Astrocyte (in vitro differentiated cells and primary cell): ENCODE results near the gene SPOCK2. TPM values are rescaled to one million over a fixed set of nuclear protein-coding genes. Genes with fewer than 3 reads are reported as not detected.

Experiments
- DNase-seq: peaks from one replicate; pipeline ENCODE4 v3.0.0-alpha.2; 2010; ENCODE audit warnings: low read depth
- FAIRE-seq: peaks from 2 replicates; lab custom pipeline; 2011; peaks lifted over from hg19 to GRCh38; lab: Jason Lieb, UNC
- H2AFZ ChIP-seq: 2 replicates; pipeline ENCODE4 v1.6.0; 2012; ENCODE audit warnings: low read depth, low read length, inconsistent platforms
- H3K27ac ChIP-seq: 2 replicates; pipeline ENCODE4 v1.5.1; 2011; ENCODE audit warnings: low read depth, low read length, inconsistent platforms
- H3K27me3 ChIP-seq: 2 replicates; pipeline ENCODE4 v1.6.0; 2011; ENCODE audit warnings: low read length, inconsistent platforms; ENCODE audit not compliant: insufficient read depth
- H3K36me3 ChIP-seq: 2 replicates; pipeline ENCODE4 v1.5.1; 2011; ENCODE audit warnings: low read length, inconsistent platforms; ENCODE audit not compliant: insufficient read depth
- H3K4me1 ChIP-seq: 2 replicates; pipeline ENCODE4 v1.5.1; 2011; ENCODE audit warnings: low read length, inconsistent platforms; ENCODE audit not compliant: insufficient read depth
- H3K4me2 ChIP-seq: 2 replicates; pipeline ENCODE4 v1.6.0; 2012; ENCODE audit warnings: low read length, inconsistent platforms
- H3K4me3 ChIP-seq: 2 replicates; pipeline ENCODE4 v1.5.1; 2011; ENCODE audit warnings: low read depth, mild to moderate bottlenecking, low read length, inconsistent platforms; ENCODE audit not compliant: insufficient read depth
- H3K79me2 ChIP-seq: 2 replicates; pipeline ENCODE4 v1.6.0; 2012; ENCODE audit warnings: mild to moderate bottlenecking, low read length, inconsistent platforms; ENCODE audit not compliant: insufficient read depth
- H3K9ac ChIP-seq: 2 replicates; pipeline ENCODE4 v1.6.0; 2012; ENCODE audit warnings: mild to moderate bottlenecking, low read length, inconsistent platforms
- H3K9me3 ChIP-seq: 2 replicates; pipeline ENCODE4 v1.5.1; 2012; ENCODE audit warnings: low read depth, mild to moderate bottlenecking, low read length, inconsistent platforms; ENCODE audit not compliant: insufficient read depth
- H4K20me1 ChIP-seq: 2 replicates; pipeline ENCODE4 v1.6.0; 2012; ENCODE audit warnings: low read length, inconsistent platforms; ENCODE audit not compliant: insufficient read depth
- H3K27ac Mint-ChIP-seq: one replicate; pipeline ENCODE4 v1.8.0; 2021; ENCODE audit warnings: mild to moderate bottlenecking, mixed read lengths; ENCODE audit not compliant: unreplicated experiment
- H3K27me3 Mint-ChIP-seq: one replicate; pipeline ENCODE4 v1.8.0; 2021; ENCODE audit warnings: low read depth, mixed read lengths; ENCODE audit not compliant: unreplicated experiment
- H3K36me3 Mint-ChIP-seq: one replicate; pipeline ENCODE4 v1.8.0; 2021; ENCODE audit warnings: low read depth, mixed read lengths; ENCODE audit not compliant: unreplicated experiment
- H3K4me1 Mint-ChIP-seq: one replicate; pipeline ENCODE4 v1.8.0; 2021; ENCODE audit warnings: low read depth, mixed read lengths; ENCODE audit not compliant: unreplicated experiment
- H3K4me3 Mint-ChIP-seq: one replicate; pipeline ENCODE4 v1.8.0; 2021; ENCODE audit warnings: mild to moderate bottlenecking, moderate library complexity, mixed read lengths; ENCODE audit not compliant: unreplicated experiment
- H3K9me3 Mint-ChIP-seq: one replicate; pipeline ENCODE4 v1.8.0; 2021; ENCODE audit warnings: mild to moderate bottlenecking, mixed read lengths; ENCODE audit not compliant: unreplicated experiment
- EZH2 ChIP-seq: IDR thresholded peaks from 2 replicates; pipeline ENCODE4 v1.6.1; 2012; ENCODE audit warnings: mild to moderate bottlenecking, low read length, inconsistent platforms; ENCODE audit not compliant: insufficient read depth
- total RNA-seq: library from RNA; stranded (reverse); gene quantifications from 2 replicates; pipeline ENCODE4 v1.2.1, GENCODE V29; 2021
- TF ChIP-seq, protein P1 (sequence below): IDR thresholded peaks from 2 replicates; pipeline ENCODE4 v1.5.1; 2011; ENCODE audit warnings: low read depth, mild to moderate bottlenecking, inconsistent platforms, low read length, moderate library complexity; ENCODE audit not compliant: insufficient read depth

The SPOCK2 gene
- total RNA-seq, 1 donor from 2014 or later: 0.89 TPM

DNA sequence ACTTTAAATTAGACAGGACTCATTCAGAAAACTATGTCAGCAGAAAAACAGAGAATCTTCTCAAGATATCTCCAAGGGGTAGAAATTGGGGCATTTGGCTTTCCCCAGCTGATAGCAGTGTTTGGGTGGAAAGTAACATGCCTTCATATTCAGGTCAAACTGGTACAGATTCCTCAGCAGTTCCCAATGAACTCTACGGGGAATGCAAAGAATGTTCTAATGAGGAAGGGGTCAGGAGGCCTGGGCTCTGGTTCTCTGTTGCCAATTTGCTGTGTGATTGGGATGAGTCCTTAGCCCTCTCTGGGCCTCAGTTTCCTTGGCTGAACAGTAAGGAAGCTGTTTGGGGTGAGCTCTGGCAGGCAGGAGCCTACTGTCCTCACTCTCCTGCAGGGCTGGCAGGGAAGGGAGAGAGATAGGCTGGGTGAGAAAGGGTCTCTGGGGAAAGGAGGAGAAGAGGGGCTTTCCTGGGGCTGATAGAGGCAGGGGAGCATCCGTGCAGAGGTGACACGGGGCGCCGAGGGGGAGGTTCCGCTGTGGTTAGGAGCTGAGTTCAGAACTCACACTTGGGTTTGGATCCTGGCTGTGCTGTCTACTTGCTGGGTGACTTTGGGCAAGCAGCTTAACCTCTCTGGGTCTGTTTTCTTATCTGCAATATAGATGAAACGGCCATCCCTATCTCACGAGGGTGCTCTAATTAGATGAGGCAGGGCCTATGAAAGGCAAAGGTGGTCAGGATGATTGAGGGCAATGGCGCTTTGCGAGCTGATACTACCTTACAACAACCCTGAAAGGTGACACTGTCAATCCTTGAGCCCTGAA, 45.1 kb downstream of the SPOCK2 start:
- Histone ChIP-seq H3K4me2 (no peak overlapping the region), H3K79me2 (no peaks in the 10 kb centered on the region), H3K27me3 (no peaks in the 10 kb centered on the region), H3K36me3 (no peaks in the 10 kb centered on the region), H4K20me1 (no peaks in the 10 kb centered on the region), H2AFZ (no peak overlapping the region), H3K4me1 (peaks cover 2% of the 10 kb centered on the region), H3K9ac (no peak overlapping the region), H3K4me3 (no peak overlapping the region), H3K27ac (no peak overlapping the region), H3K9me3 (no peaks in the 10 kb centered on the region)
- Mint-ChIP-seq H3K27me3 (no peaks in the 10 kb centered on the region), H3K4me1 (peaks cover 31% of the 10 kb centered on the region), H3K27ac (peak overlapping the region; percentile 43), H3K36me3 (no peaks in the 10 kb centered on the region), H3K9me3 (no peaks in the 10 kb centered on the region), H3K4me3 (no peak overlapping the region)
- no peak for TF ChIP-seq EZH2
- FAIRE-seq: no peak
- no peak for DNase-seq

GRCh38 chr10:72041491-72041890, 46.9 kb downstream of the SPOCK2 start:
- H2AFZ ChIP-seq: no peak overlapping the region
- FAIRE-seq: no peak
- H3K27me3 ChIP-seq: no peaks in the 10 kb centered on the region
- Mint-ChIP-seq H3K4me1 (peaks cover 34% of the 10 kb centered on the region), H3K27ac (no peak overlapping the region), H3K9me3 (no peaks in the 10 kb centered on the region), H3K36me3 (no peaks in the 10 kb centered on the region), H3K4me3 (no peak overlapping the region), H3K27me3 (no peaks in the 10 kb centered on the region)
- TF ChIP-seq EZH2: no peak
- TF ChIP-seq, protein P1, sequence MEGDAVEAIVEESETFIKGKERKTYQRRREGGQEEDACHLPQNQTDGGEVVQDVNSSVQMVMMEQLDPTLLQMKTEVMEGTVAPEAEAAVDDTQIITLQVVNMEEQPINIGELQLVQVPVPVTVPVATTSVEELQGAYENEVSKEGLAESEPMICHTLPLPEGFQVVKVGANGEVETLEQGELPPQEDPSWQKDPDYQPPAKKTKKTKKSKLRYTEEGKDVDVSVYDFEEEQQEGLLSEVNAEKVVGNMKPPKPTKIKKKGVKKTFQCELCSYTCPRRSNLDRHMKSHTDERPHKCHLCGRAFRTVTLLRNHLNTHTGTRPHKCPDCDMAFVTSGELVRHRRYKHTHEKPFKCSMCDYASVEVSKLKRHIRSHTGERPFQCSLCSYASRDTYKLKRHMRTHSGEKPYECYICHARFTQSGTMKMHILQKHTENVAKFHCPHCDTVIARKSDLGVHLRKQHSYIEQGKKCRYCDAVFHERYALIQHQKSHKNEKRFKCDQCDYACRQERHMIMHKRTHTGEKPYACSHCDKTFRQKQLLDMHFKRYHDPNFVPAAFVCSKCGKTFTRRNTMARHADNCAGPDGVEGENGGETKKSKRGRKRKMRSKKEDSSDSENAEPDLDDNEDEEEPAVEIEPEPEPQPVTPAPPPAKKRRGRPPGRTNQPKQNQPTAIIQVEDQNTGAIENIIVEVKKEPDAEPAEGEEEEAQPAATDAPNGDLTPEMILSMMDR: no peak
- H4K20me1 ChIP-seq: no peaks in the 10 kb centered on the region
- no peaks in the 10 kb centered on the region for H3K79me2 ChIP-seq
- H3K9me3 ChIP-seq: no peaks in the 10 kb centered on the region
- no peak overlapping the region for H3K9ac ChIP-seq
- H3K4me3 ChIP-seq: no peak overlapping the region
- peaks cover 2% of the 10 kb centered on the region for H3K4me1 ChIP-seq
- DNase-seq: no peak
- H3K36me3 ChIP-seq: no peaks in the 10 kb centered on the region
- H3K27ac ChIP-seq: no peak overlapping the region
- H3K4me2 ChIP-seq: no peak overlapping the region

GRCh38 chr10:72039377-72039776, 49.0 kb downstream of the SPOCK2 start:
- DNase-seq: no peak
- Mint-ChIP-seq H3K27ac (peak overlapping the region; percentile 84), H3K36me3 (no peaks in the 10 kb centered on the region), H3K9me3 (no peaks in the 10 kb centered on the region), H3K4me1 (peaks cover 30% of the 10 kb centered on the region), H3K27me3 (no peaks in the 10 kb centered on the region), H3K4me3 (no peak overlapping the region)
- H2AFZ ChIP-seq: no peak overlapping the region
- no peak overlapping the region for H3K27ac ChIP-seq
- H4K20me1 ChIP-seq: no peaks in the 10 kb centered on the region
- no peak overlapping the region for H3K9ac ChIP-seq
- no peaks in the 10 kb centered on the region for H3K36me3 ChIP-seq
- H3K27me3 ChIP-seq: no peaks in the 10 kb centered on the region
- no peaks in the 10 kb centered on the region for H3K79me2 ChIP-seq
- no peak for FAIRE-seq
- TF ChIP-seq, protein P1: no peak
- TF ChIP-seq EZH2: no peak
- H3K4me3 ChIP-seq: no peak overlapping the region
- no peaks in the 10 kb centered on the region for H3K9me3 ChIP-seq
- H3K4me1 ChIP-seq: peaks cover 2% of the 10 kb centered on the region
- no peak overlapping the region for H3K4me2 ChIP-seq
